Measurements from ENCODE around the gene PRKAG1. TPM values are rescaled to one million over a fixed set of nuclear protein-coding genes. Genes with fewer than 3 reads are reported as not detected.

The PRKAG1 gene
- total RNA-seq, 4 donors from 2014 or later, result 52.0 to 70.6 (median 64.3) TPM

GRCh38 chr12:48973531-48973930, 45.0 kb downstream of the PRKAG1 start:
- no peak for DNase-seq (ENCODE audit: extremely low spot score)
- H3K4me1 ChIP-seq, result peaks cover 27 to 58% (median 53%) of the 10 kb centered on the region in 4 donors
- H3K36me3 ChIP-seq, result no peaks in the 10 kb centered on the region
- peak overlapping the region in 2 of 4 donors; percentile 28 to 34 for H3K27ac ChIP-seq (replicated peaks in 1 of 4)
- H3K27me3 ChIP-seq, result peaks cover 11 to 98% (median 66%) of the 10 kb centered on the region in 4 donors
- 31% methylated on average over 8 of the region's 12 CpGs for WGBS
- no peak overlapping the region for H3K4me3 ChIP-seq
- TF ChIP-seq EP300 (IDR thresholded peaks at IDR 0.05) (no peak), CTCF (IDR thresholded peaks at IDR 0.05) (no peak), POLR2AphosphoS5 (IDR thresholded peaks at IDR 0.05) (no peak), POLR2A (IDR thresholded peaks at IDR 0.05; ENCODE audit: low read depth) (no peak)
- intact Hi-C loops (cut with DNase I), result no loop called here
- H3K9me3 ChIP-seq, result no peaks in the 10 kb centered on the region

GRCh38 chr12:48972952-48973483, 45.6 kb downstream of the PRKAG1 start:
- 39% methylated on average over 3 of the region's 3 CpGs for WGBS
- peak overlapping the region in 2 of 4 donors; percentile 28 to 34 for H3K27ac ChIP-seq (replicated peaks in 1 of 4)
- peaks cover 22 to 53% (median 47%) of the 10 kb centered on the region in 4 donors for H3K4me1 ChIP-seq
- H3K27me3 ChIP-seq, result peaks cover 9 to 93% (median 61%) of the 10 kb centered on the region in 4 donors
- intact Hi-C loops (cut with DNase I), result no loop called here
- DNase-seq (ENCODE audit: extremely low spot score), result no peak
- H3K9me3 ChIP-seq, result no peaks in the 10 kb centered on the region
- TF ChIP-seq POLR2A (IDR thresholded peaks at IDR 0.05; ENCODE audit: low read depth) (no peak), POLR2AphosphoS5 (IDR thresholded peaks at IDR 0.05) (no peak), CTCF (IDR thresholded peaks at IDR 0.05) (no peak), EP300 (IDR thresholded peaks at IDR 0.05) (no peak)
- H3K4me3 ChIP-seq, result no peak overlapping the region
- no peaks in the 10 kb centered on the region for H3K36me3 ChIP-seq

GRCh38 chr12:48972213-48972951, 46.2 kb downstream of the PRKAG1 start:
- H3K27ac ChIP-seq (replicated peaks in 1 of 4), result no peak overlapping the region
- no peaks in the 10 kb centered on the region for H3K9me3 ChIP-seq
- no peak for DNase-seq (ENCODE audit: extremely low spot score)
- intact Hi-C loops (cut with DNase I), result no loop called here
- H3K4me3 ChIP-seq, result peak overlapping the region in 1 of 4 donors; percentile 41
- H3K36me3 ChIP-seq, result no peaks in the 10 kb centered on the region
- TF ChIP-seq POLR2AphosphoS5 (IDR thresholded peaks at IDR 0.05) (no peak), EP300 (IDR thresholded peaks at IDR 0.05) (no peak), CTCF (IDR thresholded peaks at IDR 0.05) (no peak), POLR2A (IDR thresholded peaks at IDR 0.05; ENCODE audit: low read depth) (no peak)
- 17% methylated on average over 7 of the region's 23 CpGs for WGBS
- H3K27me3 ChIP-seq, result peaks cover 9 to 86% (median 55%) of the 10 kb centered on the region in 4 donors
- H3K4me1 ChIP-seq, result peaks cover 18 to 48% (median 43%) of the 10 kb centered on the region in 4 donors

GRCh38 chr12:48970702-48971334, 47.8 kb downstream of the PRKAG1 start:
- intact Hi-C loops (cut with DNase I), result no loop called here
- no peak for DNase-seq (ENCODE audit: extremely low spot score)
- Histone ChIP-seq H3K27ac (replicated peaks in 1 of 4) (no peak overlapping the region), H3K4me3 (peak overlapping the region; percentile 33 to 48 (median 41)), H3K4me1 (peaks cover 18 to 48% (median 43%) of the 10 kb centered on the region in 4 donors), H3K36me3 (no peaks in the 10 kb centered on the region), H3K9me3 (no peaks in the 10 kb centered on the region), H3K27me3 (peaks cover 9 to 79% (median 47%) of the 10 kb centered on the region in 4 donors)
- no peak for TF ChIP-seq POLR2A (IDR thresholded peaks at IDR 0.05; ENCODE audit: low read depth)
- TF ChIP-seq EP300 (IDR thresholded peaks at IDR 0.05), result no peak
- no peak for TF ChIP-seq POLR2AphosphoS5 (IDR thresholded peaks at IDR 0.05)
- TF ChIP-seq CTCF (IDR thresholded peaks at IDR 0.05), result no peak
- 31% methylated on average over 10 of the region's 10 CpGs for whole genome bisulfite sequencing
